Caco-2 (cell line): ENCODE data around the gene NLK. TPM values are rescaled to one million over a fixed set of nuclear protein-coding genes. Genes with fewer than 3 reads are reported as not detected.
"Not testable (repeated sequence)": the region's sequence is repeated elsewhere in the genome, so short reads cannot be mapped to it uniquely, and the experiment has no call there.

ENCODE experiments used
- BruUV-seq: library from RNA; stranded (reverse); fragments of 400-500 nt; replicated peaks from 2 replicates; lab custom pipeline; 2021; lab: Mats Ljungman, UMichigan
- CTCF ChIA-PET: fragments of 300-600 bp; sonication (Branson Sonifier 250); formaldehyde crosslinking; loops from one replicate; lab custom pipeline; 2022; ENCODE audit warnings: antibody characterized with exemption; lab: Charles Lee
- POLR2A ChIA-PET: fragments of 300-600 bp; sonication (Branson Sonifier 250); formaldehyde crosslinking; loops from one replicate; lab custom pipeline; 2022; ENCODE audit warnings: antibody characterized with exemption; lab: Charles Lee
- DNase-seq, 2 experiments: peaks; one replicate each; pipeline versions ENCODE4 v3.0.0 to v3.0.0-alpha.2; 2020 to 2022
- H3K27me3 ChIP-seq: replicated peaks from 2 replicates; pipeline ENCODE4 v1.6.0; 2011; ENCODE audit warnings: low read length; ENCODE audit not compliant: control insufficient read depth, insufficient read depth
- H3K36me3 ChIP-seq: 2 replicates; pipeline ENCODE4 v1.5.1; 2011; ENCODE audit warnings: low read length; ENCODE audit not compliant: control insufficient read depth, insufficient read depth
- H3K4me1 ChIP-seq: fragments of 250-450 bp; sonication (Bioruptor Pico); 2 replicates; pipeline ENCODE4 v1.5.1; 2020; ENCODE audit warnings: mild to moderate bottlenecking
- H3K4me3 ChIP-seq: 2 replicates; pipeline ENCODE4 v1.5.1; 2011; ENCODE audit warnings: low read depth, mild to moderate bottlenecking, control low read depth, low read length
- H3K9me3 ChIP-seq: fragments of 250-450 bp; sonication (Bioruptor Pico); 2 replicates; pipeline ENCODE4 v1.5.1; 2020; ENCODE audit warnings: mild to moderate bottlenecking, moderate library complexity
- H3K27ac Mint-ChIP-seq: one replicate; pipeline ENCODE4 v1.8.0; 2022; ENCODE audit warnings: mixed read lengths; ENCODE audit not compliant: unreplicated experiment
- H3K27me3 Mint-ChIP-seq: one replicate; pipeline ENCODE4 v1.8.0; 2022; ENCODE audit warnings: mixed read lengths; ENCODE audit not compliant: insufficient read depth, unreplicated experiment
- H3K36me3 Mint-ChIP-seq: one replicate; pipeline ENCODE4 v1.8.0; 2022; ENCODE audit warnings: mild to moderate bottlenecking, mixed read lengths; ENCODE audit not compliant: insufficient read depth, unreplicated experiment
- H3K4me1 Mint-ChIP-seq: one replicate; pipeline ENCODE4 v1.8.0; 2022; ENCODE audit warnings: low read depth, mixed read lengths; ENCODE audit not compliant: unreplicated experiment
- H3K4me3 Mint-ChIP-seq: one replicate; pipeline ENCODE4 v1.8.0; 2022; ENCODE audit warnings: mild to moderate bottlenecking, moderate library complexity, mixed read lengths; ENCODE audit not compliant: unreplicated experiment
- H3K9me3 Mint-ChIP-seq: one replicate; pipeline ENCODE4 v1.8.0; 2022; ENCODE audit warnings: mixed read lengths; ENCODE audit not compliant: unreplicated experiment
- intact Hi-C: fragments of 100-400 bp; cut with micrococcal nuclease; formaldehyde crosslinking; loops from one replicate; pipeline ENCODE4 v1.10.0; 2022; ENCODE audit not compliant: unreplicated experiment
- total RNA-seq: library from RNA; stranded (reverse); gene quantifications from 2 replicates; pipeline ENCODE4 v1.2.3, GENCODE V29; 2022
- TF ChIP-seq, protein P1 (sequence below), 2 experiments: fragments of 200-600 bp in 1 of 2; IDR thresholded peaks; 1 replicate in 1 of 2; 2 replicates in 1 of 2; pipeline versions ENCODE4 v1.5.1 to v1.8.0; 2011 to 2022; ENCODE audit warnings: antibody characterized with exemption in 1 of 2, control low read depth in 1 of 2, inconsistent platforms in 1 of 2, low read depth in 1 of 2, low read length in 1 of 2, mild to moderate bottlenecking in 1 of 2, moderate library complexity in 1 of 2; ENCODE audit not compliant: insufficient read depth in 1 of 2, severe bottlenecking in 1 of 2, unreplicated experiment in 1 of 2

NLK gene
- total RNA-seq, 1 experiment from 2014 or later: 87.3 TPM

DNA sequence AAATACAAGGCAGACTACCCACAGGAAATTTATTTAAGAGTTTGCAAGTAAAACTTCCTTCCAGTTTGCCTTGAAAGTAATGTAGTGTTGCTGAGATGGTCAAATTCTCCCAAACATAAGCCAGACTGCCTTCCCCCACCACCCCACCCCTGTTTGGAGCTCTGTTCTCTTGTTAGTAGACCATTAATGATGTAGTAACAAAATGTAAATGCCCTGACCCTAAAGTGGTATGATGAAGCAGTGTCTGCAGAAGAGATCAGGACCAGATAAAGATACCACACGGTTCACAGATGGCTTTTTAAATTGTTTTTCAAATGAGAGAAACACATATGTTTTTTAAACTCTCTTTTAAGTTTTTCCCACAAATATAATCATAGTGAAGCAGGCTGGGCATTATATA, 140.1 kb downstream of the NLK start:
- H3K4me1 ChIP-seq: no peaks in the 10 kb centered on the region
- no peak overlapping the region for H3K27ac Mint-ChIP-seq
- DNase-seq: no peak
- TF ChIP-seq, protein P1, sequence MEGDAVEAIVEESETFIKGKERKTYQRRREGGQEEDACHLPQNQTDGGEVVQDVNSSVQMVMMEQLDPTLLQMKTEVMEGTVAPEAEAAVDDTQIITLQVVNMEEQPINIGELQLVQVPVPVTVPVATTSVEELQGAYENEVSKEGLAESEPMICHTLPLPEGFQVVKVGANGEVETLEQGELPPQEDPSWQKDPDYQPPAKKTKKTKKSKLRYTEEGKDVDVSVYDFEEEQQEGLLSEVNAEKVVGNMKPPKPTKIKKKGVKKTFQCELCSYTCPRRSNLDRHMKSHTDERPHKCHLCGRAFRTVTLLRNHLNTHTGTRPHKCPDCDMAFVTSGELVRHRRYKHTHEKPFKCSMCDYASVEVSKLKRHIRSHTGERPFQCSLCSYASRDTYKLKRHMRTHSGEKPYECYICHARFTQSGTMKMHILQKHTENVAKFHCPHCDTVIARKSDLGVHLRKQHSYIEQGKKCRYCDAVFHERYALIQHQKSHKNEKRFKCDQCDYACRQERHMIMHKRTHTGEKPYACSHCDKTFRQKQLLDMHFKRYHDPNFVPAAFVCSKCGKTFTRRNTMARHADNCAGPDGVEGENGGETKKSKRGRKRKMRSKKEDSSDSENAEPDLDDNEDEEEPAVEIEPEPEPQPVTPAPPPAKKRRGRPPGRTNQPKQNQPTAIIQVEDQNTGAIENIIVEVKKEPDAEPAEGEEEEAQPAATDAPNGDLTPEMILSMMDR (IDR thresholded peaks at IDR 0.05; ENCODE audit: insufficient read depth in 1 of 2, low read depth in 1 of 2, low read length in 1 of 2, severe bottlenecking in 1 of 2, unreplicated experiment in 1 of 2): no peak
- BruUV-seq: no TSS peak
- no peak overlapping the region for H3K4me3 ChIP-seq
- H3K36me3 ChIP-seq: peaks cover 1% of the 10 kb centered on the region
- H3K27me3 Mint-ChIP-seq: no peaks in the 10 kb centered on the region
- no peaks in the 10 kb centered on the region for H3K27me3 ChIP-seq
- intact Hi-C loops: loop anchor here (10.0 kb wide), 2 partner anchors 138 to 298 kb away; partner anchors contain the start of gene NLK
- no peak overlapping the region for H3K4me3 Mint-ChIP-seq
- ChIA-PET CTCF (no interaction called here), POLR2A (interaction anchor here (0.6 kb wide), 1 partner anchor 141 kb away, joined by 4 read pairs; no protein-coding TSS in a partner anchor)
- no peaks in the 10 kb centered on the region for H3K9me3 Mint-ChIP-seq
- H3K36me3 Mint-ChIP-seq: peaks cover 51% of the 10 kb centered on the region
- no peaks in the 10 kb centered on the region for H3K4me1 Mint-ChIP-seq
- 0 out of 2 replicates have a peak, but pooled peaks cover 6% of the 10 kb centered on the region for H3K9me3 ChIP-seq

DNA sequence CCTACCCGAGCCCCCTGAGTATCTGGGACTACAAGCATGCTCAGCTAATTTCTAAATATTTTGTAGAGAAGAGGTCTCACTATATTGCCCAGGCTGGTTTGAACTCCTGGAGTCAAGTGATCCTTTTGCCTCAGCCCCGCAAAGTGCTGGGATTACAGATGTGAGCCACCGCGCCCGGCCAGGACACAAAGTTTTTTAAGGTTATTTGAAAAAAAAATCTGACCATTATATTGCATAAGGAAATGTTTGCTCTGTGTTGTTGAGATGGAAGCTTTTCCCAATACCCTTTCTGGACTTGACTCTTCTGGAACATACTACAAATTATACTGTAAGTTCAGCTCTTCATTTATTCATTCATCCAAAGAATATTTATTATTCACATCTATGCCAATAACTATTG, 143.2 kb downstream of the NLK start:
- Mint-ChIP-seq H3K9me3 (no peaks in the 10 kb centered on the region), H3K4me1 (peaks cover 17% of the 10 kb centered on the region), H3K36me3 (peaks cover 40% of the 10 kb centered on the region), H3K27me3 (no peaks in the 10 kb centered on the region), H3K27ac (no peak overlapping the region), H3K4me3 (no peak overlapping the region)
- Histone ChIP-seq H3K4me3 (no peak overlapping the region), H3K27me3 (no peaks in the 10 kb centered on the region), H3K36me3 (peaks cover 1% of the 10 kb centered on the region), H3K9me3 (0 out of 2 replicates have a peak, but pooled peaks cover 6% of the 10 kb centered on the region), H3K4me1 (peaks cover 22% of the 10 kb centered on the region)
- intact Hi-C loops: loop anchor here (10.0 kb wide), 2 partner anchors 141 to 301 kb away; partner anchors contain the start of gene NLK
- ChIA-PET POLR2A (no interaction called here), CTCF (no interaction called here)
- BruUV-seq: no TSS peak
- TF ChIP-seq, protein P1 (IDR thresholded peaks at IDR 0.05; ENCODE audit: insufficient read depth in 1 of 2, low read depth in 1 of 2, low read length in 1 of 2, severe bottlenecking in 1 of 2, unreplicated experiment in 1 of 2): no peak
- DNase-seq: no peak

DNA sequence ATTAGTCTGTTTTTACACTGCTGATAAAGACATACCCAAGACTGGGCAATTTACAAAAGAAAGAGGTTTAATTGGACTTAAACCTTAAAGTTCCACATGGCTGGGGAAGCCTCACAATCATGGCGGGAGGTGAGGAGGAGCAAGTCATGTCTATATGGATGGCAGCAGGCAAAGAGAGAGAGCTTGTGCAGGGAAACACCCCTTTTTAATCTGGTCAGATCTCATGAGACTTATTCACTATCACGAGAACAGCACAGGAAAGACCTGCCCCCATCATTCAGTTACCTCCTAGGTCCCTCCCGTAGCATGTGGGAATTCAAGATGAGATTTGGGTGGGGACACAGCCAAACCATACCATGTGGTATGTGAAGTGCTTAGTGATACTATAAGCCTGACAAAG, 144.0 kb downstream of the NLK start:
- H3K27me3 ChIP-seq, CTCF ChIA-PET, H3K27me3 Mint-ChIP-seq, H3K4me3 Mint-ChIP-seq, H3K36me3 ChIP-seq, DNase-seq, BruUV-seq, H3K27ac Mint-ChIP-seq, POLR2A ChIA-PET, H3K9me3 Mint-ChIP-seq, H3K4me3 ChIP-seq, H3K9me3 ChIP-seq: not testable (repeated sequence)
- H3K4me1 Mint-ChIP-seq: peaks cover 17% of the 10 kb centered on the region
- peaks cover 41% of the 10 kb centered on the region for H3K36me3 Mint-ChIP-seq
- peaks cover 22% of the 10 kb centered on the region for H3K4me1 ChIP-seq
- intact Hi-C loops: loop anchor here (10.0 kb wide), 2 partner anchors 142 to 302 kb away; partner anchors contain the start of gene NLK
